Tibial nerve (tissue), 4 donors: ENCODE data around the gene MYNN. TPM values are rescaled to one million over a fixed set of nuclear protein-coding genes. Genes with fewer than 3 reads are reported as not detected.

Source experiments
- DNase-seq, 2 donors: peaks; one replicate each; pipeline ENCODE4 v3.0.0-alpha.2; 2019; ENCODE audit warnings: low spot score in 2 of 2
- H3K27ac ChIP-seq, 4 donors: fragments of 200-600 bp; sonication (generic) in 3 of 4; one replicate each; pipeline ENCODE4 v1.5.1; 2017 to 2019; ENCODE audit warnings: mild to moderate bottlenecking in 1 of 4
- H3K27me3 ChIP-seq, 2 donors: fragments of 200-600 bp; sonication (generic) in 1 of 2; one replicate each; pipeline versions ENCODE4 v1.5.1 to v1.6.0; 2017 to 2019
- H3K36me3 ChIP-seq, 3 donors: fragments of 200-600 bp; sonication (generic); one replicate each; pipeline ENCODE4 v1.5.1; 2018 to 2019
- H3K4me1 ChIP-seq, 4 donors: fragments of 200-600 bp; sonication (generic) in 3 of 4; one replicate each; pipeline ENCODE4 v1.5.1; 2017 to 2019
- H3K4me3 ChIP-seq, 4 donors: fragments of 200-600 bp; sonication (generic) in 3 of 4; one replicate each; pipeline ENCODE4 v1.5.1; 2017 to 2019; ENCODE audit warnings: mild to moderate bottlenecking in 1 of 4, moderate library complexity in 1 of 4
- H3K9me3 ChIP-seq, 4 donors: fragments of 200-600 bp; sonication (generic) in 3 of 4; one replicate each; pipeline ENCODE4 v1.5.1; 2017 to 2019
- CTCF ChIP-seq, 5 experiments: fragments of 200-600 bp in 3 of 5; fragments of 450-650 bp in 2 of 5; sonication (generic) in 3 of 5; IDR thresholded peaks; one replicate each; pipeline ENCODE4 v1.5.1; 2016 to 2019; ENCODE audit warnings: antibody characterized with exemption in 5 of 5, mild to moderate bottlenecking in 3 of 5, moderate library complexity in 2 of 5
- EP300 ChIP-seq, 2 donors: sonication (generic); formaldehyde crosslinking; IDR thresholded peaks; one replicate each; pipeline ENCODE4 v1.6.1; 2017; ENCODE audit warnings: antibody characterized with exemption in 2 of 2, mild to moderate bottlenecking in 1 of 2
- POLR2A ChIP-seq, 2 donors: fragments of 450-650 bp; IDR thresholded peaks; one replicate each; pipeline ENCODE4 v1.6.1; 2017; ENCODE audit warnings: antibody characterized with exemption in 2 of 2, mild to moderate bottlenecking in 2 of 2, moderate library complexity in 2 of 2
- WGBS, 2 donors: methylation state at CpG; one replicate each; pipeline ENCODE4 v1.1.5; 2018; 5-methylcytosine and 5-hydroxymethylcytosine counted together
- total RNA-seq, 4 donors: library from RNA; depleted of rRNA; stranded (reverse); fragments of >200 nt; gene quantifications; one replicate each; pipeline ENCODE4 v1.1.0, GENCODE V29; 2016

The MYNN gene
- total RNA-seq, 4 donors from 2014 or later, result 10.8 to 24.3 (median 16.8) TPM

GRCh38 chr3:169769287-169770181, 3.7 kb upstream of the MYNN start, which contains the start of gene ACTRT3:
ACTRT3 (minus strand) TSS chr3:169769561; CDS start chr3:169769520, 41 bp downstream.
- DNase-seq, result peak; percentile 30 to 33

GRCh38 chr3:169771497-169772304, 1.5 kb upstream of the MYNN start:
- Histone ChIP-seq H3K9me3 (no peaks in the 10 kb centered on the region), H3K4me1 (peaks cover 3 to 28% (median 20%) of the 10 kb centered on the region in 4 donors), H3K27me3 (no peaks in the 10 kb centered on the region), H3K4me3 (peak overlapping the region; percentile 70 to 88 (median 79)), H3K27ac (peak overlapping the region; percentile 90 to 97 (median 96)), H3K36me3 (peaks cover 0 to 18% (median 0%) of the 10 kb centered on the region in 3 donors)
- 1% methylated on average over 27 of the region's 27 CpGs for WGBS, 2 donors
- TF ChIP-seq EP300 (IDR thresholded peaks at IDR 0.05) (peak in 1 of 2 donors; percentile 23), CTCF (IDR thresholded peaks at IDR 0.05) (no peak), POLR2A (IDR thresholded peaks at IDR 0.05) (no peak)
- DNase-seq, result peak; percentile 31 to 90

More at GRCh38 chr3:169769287-169770181, 3.7 kb upstream of the MYNN start, which contains the start of gene ACTRT3:
- TF ChIP-seq CTCF (IDR thresholded peaks at IDR 0.05) (peak in 1 of 5 experiments; percentile 30), EP300 (IDR thresholded peaks at IDR 0.05) (peak; percentile 49 to 55), POLR2A (IDR thresholded peaks at IDR 0.05) (peak; percentile 15 to 35)
- 1 to 5% methylated on average over 33 to 36 of the region's 51 CpGs for WGBS, 2 donors
- peaks cover 0 to 9% (median 7%) of the 10 kb centered on the region in 4 donors for H3K4me1 ChIP-seq
- H3K9me3 ChIP-seq, result peaks cover 0 to 5% (median 0%) of the 10 kb centered on the region in 4 donors
- H3K4me3 ChIP-seq, result peak within 1 kb of the TSS; percentile 47 to 85 (median 63)
- no peaks in the 10 kb centered on the region for H3K27me3 ChIP-seq
- H3K27ac ChIP-seq, result peak within 1 kb of the TSS; percentile 69 to 95 (median 90)
- H3K36me3 ChIP-seq, result peaks cover 0 to 3% (median 0%) of the 10 kb centered on the region in 3 donors

- TF ChIP-seq EP300 (IDR thresholded peaks at IDR 0.05) (no peak), POLR2A (IDR thresholded peaks at IDR 0.05) (no peak), CTCF (IDR thresholded peaks at IDR 0.05) (no peak)
- WGBS, 2 donors, result 1 to 2% methylated on average over 15 of the region's 15 CpGs
- H3K9me3 ChIP-seq, result no peaks in the 10 kb centered on the region
- DNase-seq, result no peak
- H3K36me3 ChIP-seq, result peaks cover 0 to 25% (median 0%) of the 10 kb centered on the region in 3 donors
- no peaks in the 10 kb centered on the region for H3K27me3 ChIP-seq
- peaks cover 3 to 28% (median 20%) of the 10 kb centered on the region in 4 donors for H3K4me1 ChIP-seq
- peak overlapping the region; percentile 90 to 97 (median 96) for H3K27ac ChIP-seq
- H3K4me3 ChIP-seq, result peak overlapping the region; percentile 70 to 88 (median 79)
Observed at GRCh38 chr3:169772305-169772896, 795 bp upstream of the MYNN start.

- Histone ChIP-seq H3K27me3 (no peaks in the 10 kb centered on the region), H3K4me3 (peak overlapping the region in 3 of 4 donors; percentile 75 to 88 (median 83)), H3K27ac (peak overlapping the region in 1 of 4 donors; percentile 96), H3K36me3 (peaks cover 0 to 43% (median 0%) of the 10 kb centered on the region in 3 donors), H3K9me3 (no peaks in the 10 kb centered on the region), H3K4me1 (peaks cover 3 to 32% (median 20%) of the 10 kb centered on the region in 4 donors)
- TF ChIP-seq POLR2A (IDR thresholded peaks at IDR 0.05), result no peak
- no peak for TF ChIP-seq CTCF (IDR thresholded peaks at IDR 0.05)
- TF ChIP-seq EP300 (IDR thresholded peaks at IDR 0.05), result no peak
- WGBS, 2 donors, result 53 to 64% methylated on average over 5 of the region's 5 CpGs
- DNase-seq, result no peak
Observed at GRCh38 chr3:169774186-169774585, 990 bp downstream of the MYNN start.
